Thyroid gland (tissue), 4 donors: Measurements from ENCODE around the gene PMEPA1.

ENCODE experiments used
- CTCF ChIP-seq, 6 experiments: fragments of 200-600 bp in 3 of 6; fragments of 450-650 bp in 3 of 6; sonication (generic) in 3 of 6; IDR thresholded peaks; one replicate each; pipeline ENCODE4 v1.5.1; 2016 to 2019; ENCODE audit warnings: antibody characterized with exemption in 6 of 6, mild to moderate bottlenecking in 2 of 6, inconsistent platforms in 1 of 6, moderate library complexity in 1 of 6
- POLR2A ChIP-seq, 2 donors: fragments of 450-650 bp; IDR thresholded peaks; one replicate each; pipeline ENCODE4 v1.6.1; 2017; ENCODE audit warnings: antibody characterized with exemption in 2 of 2, mild to moderate bottlenecking in 2 of 2, moderate library complexity in 1 of 2

GRCh38 chr20:57608516-57608915, 101.3 kb downstream of the PMEPA1 start:
- TF ChIP-seq CTCF (IDR thresholded peaks at IDR 0.05) (no peak), POLR2A (IDR thresholded peaks at IDR 0.05) (no peak)
